Uterus (tissue), 4 donors: ENCODE data around the gene EFCAB3. TPM values are rescaled to one million over a fixed set of nuclear protein-coding genes. Genes with fewer than 3 reads are reported as not detected.
A peak's percentile ranks its signal among the peaks of the same experiment; 100 is the strongest.
"Not testable (repeated sequence)": the region's sequence is repeated elsewhere in the genome, so short reads cannot be mapped to it uniquely, and the experiment has no call there.

Source experiments
- DNase-seq, 2 donors: peaks; one replicate each; pipeline ENCODE4 v3.0.0-alpha.2; 2019 to 2020
- H3K27ac ChIP-seq, 2 donors: fragments of 200-600 bp; sonication (generic); 1 replicate in 1 of 2; 2 replicates in 1 of 2; pipeline ENCODE4 v1.5.1; 2016 to 2018
- H3K27me3 ChIP-seq, 2 donors: fragments of 200-600 bp; sonication (generic); one replicate each; pipeline ENCODE4 v1.5.1; 2018 to 2019; ENCODE audit warnings: control low read depth in 1 of 2
- H3K36me3 ChIP-seq, 2 donors: fragments of 200-600 bp; sonication (generic); one replicate each; pipeline ENCODE4 v1.5.1; 2019; ENCODE audit warnings: control low read depth in 1 of 2
- H3K4me1 ChIP-seq, 2 donors: fragments of 200-600 bp; sonication (generic); one replicate each; pipeline ENCODE4 v1.5.1; 2018 to 2019; ENCODE audit warnings: control low read depth in 1 of 2
- H3K4me3 ChIP-seq, 2 donors: fragments of 200-600 bp; sonication (generic); 1 replicate in 1 of 2; 2 replicates in 1 of 2; pipeline ENCODE4 v1.5.1; 2018 to 2019; ENCODE audit warnings: mild to moderate bottlenecking in 1 of 2
- H3K9me3 ChIP-seq, 2 donors: fragments of 200-600 bp; sonication (generic); one replicate each; pipeline ENCODE4 v1.5.1; 2019; ENCODE audit warnings: control low read depth in 1 of 2
- CTCF ChIP-seq, 4 experiments: fragments of 200-600 bp in 2 of 4; fragments of 450-650 bp in 2 of 4; sonication (generic) in 2 of 4; IDR thresholded peaks; one replicate each; pipeline ENCODE4 v1.5.1; 2016 to 2019; ENCODE audit warnings: antibody characterized with exemption in 4 of 4, mild to moderate bottlenecking in 2 of 4, moderate library complexity in 1 of 4
- POLR2A ChIP-seq, 2 donors: fragments of 450-650 bp; IDR thresholded peaks; one replicate each; pipeline ENCODE4 v1.6.1; 2016; ENCODE audit warnings: antibody characterized with exemption in 2 of 2, mild to moderate bottlenecking in 1 of 2, moderate library complexity in 1 of 2
- intact Hi-C: fragments of 100-400 bp; cut with DNase I; formaldehyde crosslinking; loops from one replicate; pipeline ENCODE4 v1.15.1; 2023; ENCODE audit warnings: low total_unique reads
- total RNA-seq, 4 donors: library from RNA; depleted of rRNA in 3 of 4; stranded (reverse); fragments of >200 nt in 3 of 4; gene quantifications; one replicate each; pipeline versions ENCODE4 v1.1.0 to v1.2.4, GENCODE V29; 2014 to 2023
- donor health status: DM: yes; HTN: yes; CAD: no.

EFCAB3 gene
- total RNA-seq, 4 donors from 2014 or later: not detected

GRCh38 chr17:62423647-62424461 lies 43.5 kb downstream of the EFCAB3 start, which contains the start of gene METTL2A:
Gene METTL2A, plus strand, starts transcription at chr17:62423897. Its CDS starts 6 bp downstream, at chr17:62423903.
- peak; percentile 72 to 77 for DNase-seq
- Histone ChIP-seq H3K4me3 (peak within 1 kb of the TSS; percentile 57 to 82), H3K27ac (peak within 1 kb of the TSS; percentile 53 to 58)
- TF ChIP-seq POLR2A (IDR thresholded peaks at IDR 0.05) (peak; percentile 28 to 37), CTCF (IDR thresholded peaks at IDR 0.05) (peak in 3 of 4 experiments; percentile 29 to 37 (median 34))
- intact Hi-C loops, H3K4me1 ChIP-seq, H3K27me3 ChIP-seq, H3K36me3 ChIP-seq, H3K9me3 ChIP-seq: not testable (repeated sequence)

- H3K9me3 ChIP-seq, H3K4me3 ChIP-seq, H3K4me1 ChIP-seq, H3K36me3 ChIP-seq, H3K27me3 ChIP-seq, intact Hi-C loops, DNase-seq, H3K27ac ChIP-seq: not testable (repeated sequence)
These were observed 45.9 kb downstream of the EFCAB3 start for GRCh38 chr17:62426214-62426613.

- H3K4me3 ChIP-seq, H3K27me3 ChIP-seq, H3K36me3 ChIP-seq, H3K4me1 ChIP-seq, H3K27ac ChIP-seq, DNase-seq, H3K9me3 ChIP-seq, intact Hi-C loops: not testable (repeated sequence)
These were observed 54.9 kb downstream of the EFCAB3 start for GRCh38 chr17:62435251-62435650.

GRCh38 chr17:62441181-62441580 lies 60.8 kb downstream of the EFCAB3 start:
- intact Hi-C loops, H3K27ac ChIP-seq, H3K9me3 ChIP-seq, H3K4me3 ChIP-seq, DNase-seq, H3K4me1 ChIP-seq, H3K36me3 ChIP-seq, H3K27me3 ChIP-seq: not testable (repeated sequence)

GRCh38 chr17:62444063-62444462 lies 63.7 kb downstream of the EFCAB3 start:
- no peak for DNase-seq
- no peaks in the 10 kb centered on the region for H3K4me1 ChIP-seq
- H3K27me3 ChIP-seq: no peaks in the 10 kb centered on the region
- H3K36me3 ChIP-seq: no peaks in the 10 kb centered on the region
- intact Hi-C loops: no loop called here
- H3K9me3 ChIP-seq: no peaks in the 10 kb centered on the region
- H3K4me3 ChIP-seq: no peak overlapping the region
- TF ChIP-seq CTCF (IDR thresholded peaks at IDR 0.05) (no peak), POLR2A (IDR thresholded peaks at IDR 0.05) (no peak)
- no peak overlapping the region for H3K27ac ChIP-seq

- H3K4me3 ChIP-seq, H3K27ac ChIP-seq, DNase-seq, H3K4me1 ChIP-seq, H3K9me3 ChIP-seq, intact Hi-C loops, H3K27me3 ChIP-seq, H3K36me3 ChIP-seq: not testable (repeated sequence)
These were observed 65.4 kb downstream of the EFCAB3 start for GRCh38 chr17:62445791-62446190.

GRCh38 chr17:62452195-62452594 lies 71.8 kb downstream of the EFCAB3 start:
- H3K27ac ChIP-seq, H3K4me3 ChIP-seq, H3K9me3 ChIP-seq, H3K4me1 ChIP-seq, H3K36me3 ChIP-seq, DNase-seq, H3K27me3 ChIP-seq, intact Hi-C loops: not testable (repeated sequence)

GRCh38 chr17:62453041-62453440 lies 72.7 kb downstream of the EFCAB3 start:
- H3K4me3 ChIP-seq, H3K36me3 ChIP-seq, intact Hi-C loops, H3K27me3 ChIP-seq, H3K4me1 ChIP-seq, H3K9me3 ChIP-seq, DNase-seq, H3K27ac ChIP-seq: not testable (repeated sequence)

- H3K9me3 ChIP-seq, H3K4me3 ChIP-seq, H3K27ac ChIP-seq, DNase-seq, H3K36me3 ChIP-seq, intact Hi-C loops, H3K27me3 ChIP-seq, H3K4me1 ChIP-seq: not testable (repeated sequence)
These were observed 73.3 kb downstream of the EFCAB3 start for GRCh38 chr17:62453656-62454055.

GRCh38 chr17:62454111-62454510 lies 73.8 kb downstream of the EFCAB3 start:
- DNase-seq, H3K27me3 ChIP-seq, H3K4me3 ChIP-seq, H3K27ac ChIP-seq, H3K4me1 ChIP-seq, intact Hi-C loops, H3K36me3 ChIP-seq, H3K9me3 ChIP-seq: not testable (repeated sequence)
